Loucy (cell line): ENCODE measurements around the gene AGAP1.

Experiments
- H2AFZ ChIP-seq: fragments of 200-600 bp; sonication (generic); 2 replicates; pipeline ENCODE4 v1.6.0; 2016; ENCODE audit warnings: antibody characterized with exemption, mild to moderate bottlenecking, low read length, moderate library complexity
- H3F3A ChIP-seq: fragments of 200-600 bp; 2 replicates; pipeline ENCODE4 v1.6.0; 2016; ENCODE audit warnings: antibody characterized with exemption, low read depth, mild to moderate bottlenecking
- H3K27me3 ChIP-seq: fragments of 200-600 bp; sonication (generic); 2 replicates; pipeline ENCODE4 v1.6.1; 2014; ENCODE audit warnings: low read length, mild to moderate bottlenecking; ENCODE audit not compliant: insufficient read depth, poor library complexity, severe bottlenecking
- H3K36me3 ChIP-seq: fragments of 200-600 bp; sonication (generic); 2 replicates; pipeline ENCODE4 v1.6.1; 2016; ENCODE audit warnings: low read length; ENCODE audit not compliant: insufficient read depth
- H3K4me1 ChIP-seq: fragments of 200-600 bp; sonication (generic); 2 replicates; pipeline ENCODE4 v1.5.1; 2014; ENCODE audit warnings: low read length, mild to moderate bottlenecking; ENCODE audit not compliant: insufficient read depth, poor library complexity, severe bottlenecking
- H3K4me2 ChIP-seq: fragments of 200-600 bp; sonication (generic); 2 replicates; pipeline ENCODE4 v1.6.0; 2014; ENCODE audit warnings: antibody characterized with exemption, low read length, low read depth, mild to moderate bottlenecking; ENCODE audit not compliant: poor library complexity, severe bottlenecking
- H3K4me3 ChIP-seq: fragments of 200-600 bp; sonication (generic); 2 replicates; pipeline ENCODE4 v1.5.1; 2014; ENCODE audit warnings: low read length, mild to moderate bottlenecking, mixed read lengths; ENCODE audit not compliant: poor library complexity, severe bottlenecking
- H3K79me2 ChIP-seq: fragments of 200-600 bp; sonication (generic); 2 replicates; pipeline ENCODE4 v1.6.1; 2014; ENCODE audit warnings: low read length; ENCODE audit not compliant: insufficient read depth
- H3K9ac ChIP-seq: fragments of 200-600 bp; sonication (generic); 2 replicates; pipeline ENCODE4 v1.6.0; 2014; ENCODE audit warnings: mild to moderate bottlenecking, low read depth, low read length, moderate library complexity; ENCODE audit not compliant: poor library complexity, severe bottlenecking
- H3K9me2 ChIP-seq: fragments of 200-600 bp; sonication (generic); replicated peaks from 2 replicates; pipeline ENCODE4 v1.6.1; 2016; ENCODE audit warnings: low read depth, low read length, mixed read lengths
- H3K9me3 ChIP-seq: fragments of 200-600 bp; sonication (generic); 2 replicates; pipeline ENCODE4 v1.6.1; 2014; ENCODE audit warnings: mild to moderate bottlenecking, antibody characterized with exemption, low read length, low read depth; ENCODE audit not compliant: insufficient read depth
- H4K20me1 ChIP-seq: fragments of 200-600 bp; sonication (generic); 2 replicates; pipeline ENCODE4 v1.6.0; 2014; ENCODE audit warnings: antibody characterized with exemption, low read length, mild to moderate bottlenecking; ENCODE audit not compliant: insufficient read depth, poor library complexity, severe bottlenecking
- CTCF ChIP-seq: fragments of 200-600 bp; sonication (generic); conservative IDR thresholded peaks from 2 replicates; pipeline ENCODE4 v1.5.1; 2014; ENCODE audit warnings: mild to moderate bottlenecking, antibody characterized with exemption, low read length
- EZH2phosphoT487 ChIP-seq: fragments of 200-600 bp; IDR thresholded peaks from 2 replicates; pipeline ENCODE4 v1.6.1; 2018; ENCODE audit warnings: antibody characterized with exemption, mild to moderate bottlenecking, moderate library complexity, borderline replicate concordance

AGAP1 gene

GRCh38 chr2:235659767-235660322 lies 166.0 kb downstream of the AGAP1 start:
- Histone ChIP-seq H3F3A (no peaks in the 10 kb centered on the region), H3K79me2 (no peaks in the 10 kb centered on the region), H3K27me3 (no peaks in the 10 kb centered on the region), H4K20me1 (no peaks in the 10 kb centered on the region), H3K4me2 (no peak overlapping the region), H2AFZ (no peak overlapping the region), H3K9ac (no peak overlapping the region), H3K9me2 (no peaks in the 10 kb centered on the region), H3K4me3 (no peak overlapping the region), H3K36me3 (no peaks in the 10 kb centered on the region), H3K9me3 (no peaks in the 10 kb centered on the region), H3K4me1 (no peaks in the 10 kb centered on the region)
- no peak for TF ChIP-seq EZH2phosphoT487
- no peak for TF ChIP-seq CTCF

- H3K4me3 ChIP-seq: no peak overlapping the region
- no peaks in the 10 kb centered on the region for H3K4me1 ChIP-seq
- no peak for TF ChIP-seq EZH2phosphoT487
- no peak for TF ChIP-seq CTCF
- no peak overlapping the region for H2AFZ ChIP-seq
- H3K9me2 ChIP-seq: no peaks in the 10 kb centered on the region
- no peaks in the 10 kb centered on the region for H3K27me3 ChIP-seq
- H4K20me1 ChIP-seq: no peaks in the 10 kb centered on the region
- no peaks in the 10 kb centered on the region for H3K79me2 ChIP-seq
- H3K9me3 ChIP-seq: no peaks in the 10 kb centered on the region
- no peak overlapping the region for H3K4me2 ChIP-seq
- H3K9ac ChIP-seq: no peak overlapping the region
- H3K36me3 ChIP-seq: no peaks in the 10 kb centered on the region
- no peaks in the 10 kb centered on the region for H3F3A ChIP-seq
These were observed 166.7 kb downstream of the AGAP1 start for GRCh38 chr2:235660484-235661082.

- Histone ChIP-seq H3K27me3 (no peaks in the 10 kb centered on the region), H3K4me2 (no peak overlapping the region), H3K9me2 (no peaks in the 10 kb centered on the region), H3K36me3 (no peaks in the 10 kb centered on the region), H3K9ac (no peak overlapping the region), H3F3A (no peaks in the 10 kb centered on the region), H3K4me1 (peaks cover 5% of the 10 kb centered on the region), H4K20me1 (no peaks in the 10 kb centered on the region), H3K9me3 (no peaks in the 10 kb centered on the region), H3K79me2 (no peaks in the 10 kb centered on the region), H3K4me3 (no peak overlapping the region), H2AFZ (no peak overlapping the region)
- TF ChIP-seq CTCF: no peak
- TF ChIP-seq EZH2phosphoT487: no peak
These were observed 167.5 kb downstream of the AGAP1 start for GRCh38 chr2:235661167-235661937.
